K562 (cell line): Measurements from ENCODE around the gene APPBP2. TPM values are rescaled to one million over a fixed set of nuclear protein-coding genes. Genes with fewer than 3 reads are reported as not detected.
A peak's percentile ranks its signal among the peaks of the same experiment; 100 is the strongest.

Source experiments
- ATAC-seq: fragments of 200-7000 bp; cut with Tn5 transposase; 3 replicates; pipeline ENCODE4 v1.9.1; 2020; ENCODE audit warnings: moderate library complexity
- BruUV-seq: library from RNA; stranded (reverse); fragments of 400-500 nt; replicated peaks from 2 replicates; lab custom pipeline; 2021; lab: Mats Ljungman, UMichigan
- CTCF ChIA-PET: fragments of 300-600 bp; formaldehyde crosslinking; extraction: SDS; loops from one replicate; lab custom pipeline; 2021; ENCODE audit warnings: low intra/inter-chr PET ratio; lab: Yijun Ruan, JAX
- POLR2A ChIA-PET: fragments of 300-600, 350-650 bp; sonication (Branson Sonifier 250); formaldehyde crosslinking; extraction: SDS; loops from one replicate; lab custom pipeline; 2021; ENCODE audit warnings: antibody characterized with exemption, inconsistent platforms; lab: Yijun Ruan, JAX
- DNase-seq, 4 experiments: peaks; one replicate each; pipeline versions ENCODE4 v3.0.0 to v3.0.0-alpha.2; 2011 to 2018; ENCODE audit warnings: low spot score in 3 of 4, mixed read lengths in 3 of 4; ENCODE audit errors: extremely low read depth in 1 of 4
- FAIRE-seq: peaks from 2 replicates; lab custom pipeline; 2011; peaks lifted over from hg19 to GRCh38; lab: Jason Lieb, UNC
- H2AFZ ChIP-seq: 2 replicates; pipeline ENCODE4 v1.6.0; 2011; ENCODE audit warnings: low read depth, low read length, control low read depth, inconsistent platforms
- H3K27ac ChIP-seq: fragments of 200-600 bp; 3 replicates; pipeline ENCODE4 v1.8.0; 2011; ENCODE audit warnings: low read depth, mild to moderate bottlenecking, control low read depth, inconsistent platforms, low read length, moderate library complexity, mixed read lengths; ENCODE audit errors: extremely low read depth
- H3K27me3 ChIP-seq, 2 experiments: fragments of 300-600 bp in 1 of 2; 2 replicates in 1 of 2; 3 replicates in 1 of 2; pipeline versions ENCODE4 v1.6.0 to v1.8.0; 2011; ENCODE audit warnings: inconsistent platforms in 2 of 2, low read length in 2 of 2, mild to moderate bottlenecking in 1 of 2, mixed read lengths in 1 of 2, moderate library complexity in 1 of 2; ENCODE audit not compliant: control insufficient read depth in 2 of 2, insufficient read depth in 2 of 2
- H3K36me3 ChIP-seq: fragments of 300-600 bp; 3 replicates; pipeline ENCODE4 v1.8.0; 2011; ENCODE audit warnings: mild to moderate bottlenecking, low read length, inconsistent platforms; ENCODE audit not compliant: control insufficient read depth, insufficient read depth
- H3K4me1 ChIP-seq, 2 experiments: fragments of 200-600 bp in 1 of 2; replicated peaks in 1 of 2; 2 replicates in 1 of 2; 3 replicates in 1 of 2; pipeline versions ENCODE4 v1.5.1 to v1.8.0; 2011; ENCODE audit warnings: inconsistent platforms in 2 of 2, low read length in 2 of 2, mild to moderate bottlenecking in 1 of 2, mixed read lengths in 1 of 2, moderate library complexity in 1 of 2; ENCODE audit not compliant: control insufficient read depth in 2 of 2, insufficient read depth in 2 of 2
- H3K4me2 ChIP-seq: 2 replicates; pipeline ENCODE4 v1.6.1; 2011; ENCODE audit warnings: low read length, control low read depth, inconsistent platforms, mixed read lengths; ENCODE audit not compliant: insufficient read depth
- H3K4me3 ChIP-seq: fragments of 200-600 bp; sonication (generic), shearing (Covaris generic); 2 replicates; pipeline ENCODE4 v1.5.1; 2016; ENCODE audit warnings: control low read depth, inconsistent platforms
- H3K79me2 ChIP-seq: fragments of 200-600 bp; 3 replicates; pipeline ENCODE4 v1.8.0; 2011; ENCODE audit warnings: low read length, inconsistent platforms; ENCODE audit not compliant: control insufficient read depth, insufficient read depth
- H3K9ac ChIP-seq, 2 experiments: 2 replicates each; pipeline versions ENCODE4 v1.6.0 to v1.6.1; 2011; ENCODE audit warnings: low read depth in 2 of 2, low read length in 2 of 2, control low read depth in 1 of 2, inconsistent platforms in 1 of 2, mild to moderate bottlenecking in 1 of 2, mixed read lengths in 1 of 2; ENCODE audit not compliant: insufficient read depth in 1 of 2
- H3K9me1 ChIP-seq: one replicate; pipeline ENCODE4 v1.6.0; 2011; ENCODE audit warnings: inconsistent platforms, mild to moderate bottlenecking, low read length, moderate library complexity; ENCODE audit not compliant: control insufficient read depth, insufficient read depth
- H3K9me3 ChIP-seq: replicated peaks from 2 replicates; pipeline ENCODE4 v1.5.1; 2011; ENCODE audit warnings: low read depth, low read length, inconsistent platforms; ENCODE audit not compliant: control insufficient read depth, insufficient read depth
- H4K20me1 ChIP-seq: replicated peaks from 2 replicates; pipeline ENCODE4 v1.6.1; 2011; ENCODE audit warnings: low read length, inconsistent platforms, mixed read lengths; ENCODE audit not compliant: control insufficient read depth, insufficient read depth
- GTF2E2 ChIP-seq: fragments of 200-800 bp; sonication (Bioruptor generic); IDR thresholded peaks from 2 replicates; pipeline ENCODE4 v1.6.1; 2016; ENCODE audit warnings: missing genetic modification characterization, missing compliant biosample characterization
- HBP1 ChIP-seq: fragments of 450-650 bp; formaldehyde crosslinking; IDR thresholded peaks from 2 replicates; pipeline ENCODE4 v1.4.0; 2022; ENCODE audit warnings: missing genetic modification characterization
- TBL1XR1 ChIP-seq, 2 experiments: IDR thresholded peaks; 2 replicates each; pipeline ENCODE4 v1.6.1; 2012; ENCODE audit warnings: improper control_type of control experiment in 2 of 2, low read length in 2 of 2, mild to moderate bottlenecking in 1 of 2
- ZBTB11 ChIP-seq, 3 experiments: fragments of 200-800 bp in 1 of 3; fragments of 250-450 bp in 1 of 3; fragments of 450-650 bp in 1 of 3; sonication (Bioruptor Pico) in 1 of 3; sonication (Bioruptor generic) in 1 of 3; formaldehyde crosslinking in 1 of 3; IDR thresholded peaks; 2 replicates each; pipeline versions ENCODE4 v1.6.1 to v1.8.0; 2016 to 2022; ENCODE audit warnings: mild to moderate bottlenecking in 2 of 3, missing genetic modification characterization in 2 of 3, missing compliant biosample characterization in 1 of 3, moderate library complexity in 1 of 3
- ZNF239 ChIP-seq: fragments of 250-450 bp; sonication (Bioruptor Pico); IDR thresholded peaks from 2 replicates; pipeline ENCODE4 v1.4.0; 2020; ENCODE audit warnings: mild to moderate bottlenecking
- WGBS: fragments of 100-300 bp; shearing (Covaris generic); methylation state at CpG from one replicate; pipeline ENCODE4 v1.1.6; 2016; ENCODE audit warnings: low coverage, mixed read lengths; ENCODE audit not compliant: insufficient coverage; ENCODE audit errors: missing lambda C conversion rate; 5-methylcytosine and 5-hydroxymethylcytosine counted together
- in situ Hi-C: fragments of 300-500 bp; cut with MboI; formaldehyde crosslinking; loops from 4 replicates; pipeline ENCODE4 v1.15.0; 2018; ENCODE audit warnings: inconsistent platforms, mixed read lengths
- intact Hi-C: fragments of 100-400 bp; cut with micrococcal nuclease; formaldehyde crosslinking; loops from 2 replicates; pipeline ENCODE4 v1.14.2; 2022
- polyA plus RNA-seq, 8 experiments: library from polyadenylated mRNA; depleted of rRNA in 4 of 8; stranded (reverse) in 5 of 8; unstranded in 3 of 8; fragments of >200 nt; fragmentation: Nextera tagmentation in 2 of 8; fragmentation: Illumina TruSeq in 1 of 8; extraction: Ambion mirVana in 2 of 8; extraction: Trizol in 1 of 8; gene quantifications; 2 replicates each; pipeline versions ENCODE4 v1.2.1 to v1.2.3, GENCODE V29; 2011 to 2014; ENCODE audit warnings: inconsistent platforms in 1 of 8, missing spikeins in 1 of 8
- total RNA-seq, 7 experiments: library from RNA; depleted of rRNA in 6 of 7; stranded (reverse); fragments of >200 nt in 6 of 7; fragmentation: Illumina TruSeq in 2 of 7; extraction: Trizol in 2 of 7; gene quantifications; 2 replicates each; pipeline versions ENCODE4 v1.2.1 to v1.2.3, GENCODE V29; 2011 to 2021; ENCODE audit warnings: low replicate concordance in 1 of 7

APPBP2 gene
- total and polyA plus RNA-seq, 9 of the 15 experiments (the other 6 are each of a cell fraction or from before 2014, with no cell fraction given): 2.7 to 16.8 (median 6.9) TPM

- no peaks in the 10 kb centered on the region for H3K4me1 ChIP-seq
- intact Hi-C loops: no loop called here
- no peak overlapping the region for H3K4me2 ChIP-seq
- POLR2A ChIA-PET: interaction anchor here (1.2 kb wide), 1 partner anchor 9 kb away, joined by 6 read pairs; no protein-coding TSS in a partner anchor
- no peak for DNase-seq
- CTCF ChIA-PET: no interaction called here
- 86% methylated on average over 1 of the region's 1 CpG for WGBS
- H3K4me3 ChIP-seq: no peak overlapping the region
- H3K79me2 ChIP-seq: no peaks in the 10 kb centered on the region; the same call in 2 of the 3 replicates
- in situ Hi-C loops: no loop called here
- no peak for TF ChIP-seq HBP1
- TF ChIP-seq TBL1XR1 (IDR thresholded peaks at IDR 0.05; ENCODE audit: low read length in 2 of 2): no peak
- 0 out of 6 replicates have a peak, but pooled peaks of 1 of the 3 experiments have one; percentile 34 for TF ChIP-seq ZBTB11 (CRISPR knock-in tag; IDR thresholded peaks at IDR 0.05)
- no peak for TF ChIP-seq ZNF239 (CRISPR knock-in tag)
- TF ChIP-seq GTF2E2: no peak
- H3K27me3 ChIP-seq: no peaks in the 10 kb centered on the region
- H3K9ac ChIP-seq: no peak overlapping the region
- no peak overlapping the region for H2AFZ ChIP-seq
- ATAC-seq: no peak
- no TSS peak for BruUV-seq
- no peak overlapping the region for H3K27ac ChIP-seq
- peaks cover 13% of the 10 kb centered on the region; the same call in 2 of the 3 replicates for H3K36me3 ChIP-seq
- H4K20me1 ChIP-seq: no peaks in the 10 kb centered on the region
- FAIRE-seq: no peak
- no peaks in the 10 kb centered on the region for H3K9me1 ChIP-seq
- H3K9me3 ChIP-seq: no peaks in the 10 kb centered on the region
These were observed 11.5 kb downstream of the APPBP2 start for GRCh38 chr17:60514500-60514899.
